GM12878 (cell line): Measurements from ENCODE around the gene TM7SF3. TPM values are rescaled to one million over a fixed set of nuclear protein-coding genes. Genes with fewer than 3 reads are reported as not detected.

Source experiments
- HDAC2 ChIP-seq: fragments of 200-600 bp; sonication (generic); IDR thresholded peaks from 2 replicates; pipeline ENCODE4 v1.6.1; 2017
- HDAC6 ChIP-seq: fragments of 200-600 bp; sonication (generic); IDR thresholded peaks from one replicate; pipeline ENCODE4 v1.8.0; 2017; ENCODE audit warnings: antibody characterized with exemption; ENCODE audit not compliant: unreplicated experiment
- HDGF ChIP-seq: fragments of 450-650 bp; IDR thresholded peaks from 2 replicates; pipeline ENCODE4 v1.6.1; 2016; ENCODE audit warnings: antibody characterized with exemption
- JUNB ChIP-seq: IDR thresholded peaks from 2 replicates; pipeline ENCODE4 v1.6.1; 2016; ENCODE audit warnings: antibody characterized with exemption, mild to moderate bottlenecking
- JUND ChIP-seq: IDR thresholded peaks from 2 replicates; pipeline ENCODE4 v1.6.1; 2012; ENCODE audit warnings: low read depth, mild to moderate bottlenecking, low read length, improper control_type of control experiment, moderate library complexity
- MTA2 ChIP-seq: fragments of 450-650 bp; IDR thresholded peaks from 2 replicates; pipeline ENCODE4 v1.6.1; 2016; ENCODE audit warnings: low read depth, mild to moderate bottlenecking, moderate library complexity
- NBN ChIP-seq: fragments of 450-650 bp; IDR thresholded peaks from 2 replicates; pipeline ENCODE4 v1.6.1; 2016
- NFYB ChIP-seq: IDR thresholded peaks from 2 replicates; pipeline ENCODE4 v1.6.1; 2011; ENCODE audit warnings: low read depth, mild to moderate bottlenecking, low read length, improper control_type of control experiment, moderate library complexity; ENCODE audit not compliant: insufficient read depth
- PML ChIP-seq: IDR thresholded peaks from 2 replicates; pipeline ENCODE4 v1.6.1; 2012; ENCODE audit warnings: low read length, inconsistent platforms
- POU2F2 ChIP-seq: IDR thresholded peaks from 3 replicates; pipeline ENCODE4 v1.6.1; 2011; ENCODE audit warnings: low read depth, mild to moderate bottlenecking, low read length, borderline replicate concordance
- RAD21 ChIP-seq: IDR thresholded peaks from 2 replicates; pipeline ENCODE4 v1.6.1; 2011; ENCODE audit warnings: mild to moderate bottlenecking, low read depth, low read length, moderate library complexity; ENCODE audit not compliant: insufficient read depth
- RAD51 ChIP-seq: fragments of 450-650 bp; IDR thresholded peaks from 2 replicates; pipeline ENCODE4 v1.6.1; 2016; ENCODE audit warnings: moderate library complexity, mild to moderate bottlenecking, inconsistent platforms
- RB1 ChIP-seq: fragments of 450-650 bp; formaldehyde crosslinking; IDR thresholded peaks from 2 replicates; pipeline ENCODE4 v1.6.1; 2017; ENCODE audit warnings: mild to moderate bottlenecking, borderline replicate concordance
- SREBF2 ChIP-seq: IDR thresholded peaks from 2 replicates; pipeline ENCODE4 v1.6.1; 2012; ENCODE audit warnings: mild to moderate bottlenecking, low read length
- ZBED1 ChIP-seq: IDR thresholded peaks from 2 replicates; pipeline ENCODE4 v1.6.1; 2016; ENCODE audit warnings: borderline replicate concordance
- polyA plus RNA-seq, 11 experiments: library from polyadenylated mRNA; depleted of rRNA in 4 of 11; unstranded in 6 of 11; stranded (reverse) in 5 of 11; fragments of >200 nt; fragmentation: Nextera tagmentation in 4 of 11; fragmentation: Illumina TruSeq in 1 of 11; extraction: Ambion mirVana in 4 of 11; extraction: Trizol in 1 of 11; gene quantifications; 1 replicate in 1 of 11; 2 replicates in 10 of 11; pipeline versions ENCODE4 v1.2.1 to v1.2.3, GENCODE V29; 2011 to 2016; ENCODE audit warnings: inconsistent platforms in 2 of 11, missing spikeins in 2 of 11, low read depth in 1 of 11
- total RNA-seq, 4 experiments: library from RNA; depleted of rRNA in 3 of 4; stranded (reverse); fragments of >200 nt in 3 of 4; fragmentation: Illumina TruSeq in 1 of 4; extraction: Trizol in 1 of 4; gene quantifications; 2 replicates each; pipeline versions ENCODE4 v1.2.1 to v1.2.3, GENCODE V29; 2013 to 2021
- TF ChIP-seq, protein P1 (sequence below): fragments of 450-650 bp; IDR thresholded peaks from 2 replicates; pipeline ENCODE4 v1.6.1; 2016; ENCODE audit warnings: mild to moderate bottlenecking, moderate library complexity, borderline replicate concordance
- TF ChIP-seq, protein P2 (sequence below): fragments of 450-650 bp; IDR thresholded peaks from 2 replicates; pipeline ENCODE4 v1.6.1; 2017; ENCODE audit warnings: antibody characterized with exemption, mild to moderate bottlenecking, moderate library complexity
- TF ChIP-seq, protein P3 (sequence below): fragments of 450-650 bp; IDR thresholded peaks from 2 replicates; pipeline ENCODE4 v1.6.1; 2016; ENCODE audit warnings: mild to moderate bottlenecking
- TF ChIP-seq, protein P4 (sequence below): IDR thresholded peaks from 2 replicates; pipeline ENCODE4 v1.6.1; 2012; ENCODE audit warnings: mild to moderate bottlenecking, low read depth, low read length

Gene TM7SF3
- total and polyA plus RNA-seq, 10 of the 15 experiments (the other 5 are each of a cell fraction or from before 2014, with no cell fraction given): 31.4 to 341 (median 74.8) TPM

GRCh38 chr12:26937863-26938700 is 76.1 kb downstream of the TM7SF3 start, which contains the start of the genes FGFR1OP2 and INTS13 (continued):
- TF ChIP-seq ZBED1 (no peak), RAD21 (no peak), HDAC6 (no peak), RAD51 (no peak), JUNB (no peak), NFYB (no peak), JUND (no peak), NBN (peak; percentile 58; the same call in 1 of the 2 replicates), MTA2 (no peak), PML (peak; percentile 82; the same call in 1 of the 2 replicates), HDGF (peak; percentile 73; the same call in 1 of the 2 replicates), POU2F2 (peak; percentile 70; the same call in 2 of the 3 replicates), HDAC2 (no peak), SREBF2 (no peak), RB1 (peak; percentile 56; the same call in 1 of the 2 replicates)
- TF ChIP-seq, protein P1, sequence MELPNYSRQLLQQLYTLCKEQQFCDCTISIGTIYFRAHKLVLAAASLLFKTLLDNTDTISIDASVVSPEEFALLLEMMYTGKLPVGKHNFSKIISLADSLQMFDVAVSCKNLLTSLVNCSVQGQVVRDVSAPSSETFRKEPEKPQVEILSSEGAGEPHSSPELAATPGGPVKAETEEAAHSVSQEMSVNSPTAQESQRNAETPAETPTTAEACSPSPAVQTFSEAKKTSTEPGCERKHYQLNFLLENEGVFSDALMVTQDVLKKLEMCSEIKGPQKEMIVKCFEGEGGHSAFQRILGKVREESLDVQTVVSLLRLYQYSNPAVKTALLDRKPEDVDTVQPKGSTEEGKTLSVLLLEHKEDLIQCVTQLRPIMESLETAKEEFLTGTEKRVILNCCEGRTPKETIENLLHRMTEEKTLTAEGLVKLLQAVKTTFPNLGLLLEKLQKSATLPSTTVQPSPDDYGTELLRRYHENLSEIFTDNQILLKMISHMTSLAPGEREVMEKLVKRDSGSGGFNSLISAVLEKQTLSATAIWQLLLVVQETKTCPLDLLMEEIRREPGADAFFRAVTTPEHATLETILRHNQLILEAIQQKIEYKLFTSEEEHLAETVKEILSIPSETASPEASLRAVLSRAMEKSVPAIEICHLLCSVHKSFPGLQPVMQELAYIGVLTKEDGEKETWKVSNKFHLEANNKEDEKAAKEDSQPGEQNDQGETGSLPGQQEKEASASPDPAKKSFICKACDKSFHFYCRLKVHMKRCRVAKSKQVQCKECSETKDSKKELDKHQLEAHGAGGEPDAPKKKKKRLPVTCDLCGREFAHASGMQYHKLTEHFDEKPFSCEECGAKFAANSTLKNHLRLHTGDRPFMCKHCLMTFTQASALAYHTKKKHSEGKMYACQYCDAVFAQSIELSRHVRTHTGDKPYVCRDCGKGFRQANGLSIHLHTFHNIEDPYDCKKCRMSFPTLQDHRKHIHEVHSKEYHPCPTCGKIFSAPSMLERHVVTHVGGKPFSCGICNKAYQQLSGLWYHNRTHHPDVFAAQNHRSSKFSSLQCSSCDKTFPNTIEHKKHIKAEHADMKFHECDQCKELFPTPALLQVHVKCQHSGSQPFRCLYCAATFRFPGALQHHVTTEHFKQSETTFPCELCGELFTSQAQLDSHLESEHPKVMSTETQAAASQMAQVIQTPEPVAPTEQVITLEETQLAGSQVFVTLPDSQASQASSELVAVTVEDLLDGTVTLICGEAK: no peak; the same call in 1 of the 2 replicates
- TF ChIP-seq, protein P2, sequence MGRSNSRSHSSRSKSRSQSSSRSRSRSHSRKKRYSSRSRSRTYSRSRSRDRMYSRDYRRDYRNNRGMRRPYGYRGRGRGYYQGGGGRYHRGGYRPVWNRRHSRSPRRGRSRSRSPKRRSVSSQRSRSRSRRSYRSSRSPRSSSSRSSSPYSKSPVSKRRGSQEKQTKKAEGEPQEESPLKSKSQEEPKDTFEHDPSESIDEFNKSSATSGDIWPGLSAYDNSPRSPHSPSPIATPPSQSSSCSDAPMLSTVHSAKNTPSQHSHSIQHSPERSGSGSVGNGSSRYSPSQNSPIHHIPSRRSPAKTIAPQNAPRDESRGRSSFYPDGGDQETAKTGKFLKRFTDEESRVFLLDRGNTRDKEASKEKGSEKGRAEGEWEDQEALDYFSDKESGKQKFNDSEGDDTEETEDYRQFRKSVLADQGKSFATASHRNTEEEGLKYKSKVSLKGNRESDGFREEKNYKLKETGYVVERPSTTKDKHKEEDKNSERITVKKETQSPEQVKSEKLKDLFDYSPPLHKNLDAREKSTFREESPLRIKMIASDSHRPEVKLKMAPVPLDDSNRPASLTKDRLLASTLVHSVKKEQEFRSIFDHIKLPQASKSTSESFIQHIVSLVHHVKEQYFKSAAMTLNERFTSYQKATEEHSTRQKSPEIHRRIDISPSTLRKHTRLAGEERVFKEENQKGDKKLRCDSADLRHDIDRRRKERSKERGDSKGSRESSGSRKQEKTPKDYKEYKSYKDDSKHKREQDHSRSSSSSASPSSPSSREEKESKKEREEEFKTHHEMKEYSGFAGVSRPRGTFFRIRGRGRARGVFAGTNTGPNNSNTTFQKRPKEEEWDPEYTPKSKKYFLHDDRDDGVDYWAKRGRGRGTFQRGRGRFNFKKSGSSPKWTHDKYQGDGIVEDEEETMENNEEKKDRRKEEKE: no peak
- TF ChIP-seq, protein P3, sequence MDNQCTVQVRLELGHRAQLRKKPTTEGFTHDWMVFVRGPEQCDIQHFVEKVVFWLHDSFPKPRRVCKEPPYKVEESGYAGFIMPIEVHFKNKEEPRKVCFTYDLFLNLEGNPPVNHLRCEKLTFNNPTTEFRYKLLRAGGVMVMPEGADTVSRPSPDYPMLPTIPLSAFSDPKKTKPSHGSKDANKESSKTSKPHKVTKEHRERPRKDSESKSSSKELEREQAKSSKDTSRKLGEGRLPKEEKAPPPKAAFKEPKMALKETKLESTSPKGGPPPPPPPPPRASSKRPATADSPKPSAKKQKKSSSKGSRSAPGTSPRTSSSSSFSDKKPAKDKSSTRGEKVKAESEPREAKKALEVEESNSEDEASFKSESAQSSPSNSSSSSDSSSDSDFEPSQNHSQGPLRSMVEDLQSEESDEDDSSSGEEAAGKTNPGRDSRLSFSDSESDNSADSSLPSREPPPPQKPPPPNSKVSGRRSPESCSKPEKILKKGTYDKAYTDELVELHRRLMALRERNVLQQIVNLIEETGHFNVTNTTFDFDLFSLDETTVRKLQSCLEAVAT: no peak
- TF ChIP-seq, protein P4, sequence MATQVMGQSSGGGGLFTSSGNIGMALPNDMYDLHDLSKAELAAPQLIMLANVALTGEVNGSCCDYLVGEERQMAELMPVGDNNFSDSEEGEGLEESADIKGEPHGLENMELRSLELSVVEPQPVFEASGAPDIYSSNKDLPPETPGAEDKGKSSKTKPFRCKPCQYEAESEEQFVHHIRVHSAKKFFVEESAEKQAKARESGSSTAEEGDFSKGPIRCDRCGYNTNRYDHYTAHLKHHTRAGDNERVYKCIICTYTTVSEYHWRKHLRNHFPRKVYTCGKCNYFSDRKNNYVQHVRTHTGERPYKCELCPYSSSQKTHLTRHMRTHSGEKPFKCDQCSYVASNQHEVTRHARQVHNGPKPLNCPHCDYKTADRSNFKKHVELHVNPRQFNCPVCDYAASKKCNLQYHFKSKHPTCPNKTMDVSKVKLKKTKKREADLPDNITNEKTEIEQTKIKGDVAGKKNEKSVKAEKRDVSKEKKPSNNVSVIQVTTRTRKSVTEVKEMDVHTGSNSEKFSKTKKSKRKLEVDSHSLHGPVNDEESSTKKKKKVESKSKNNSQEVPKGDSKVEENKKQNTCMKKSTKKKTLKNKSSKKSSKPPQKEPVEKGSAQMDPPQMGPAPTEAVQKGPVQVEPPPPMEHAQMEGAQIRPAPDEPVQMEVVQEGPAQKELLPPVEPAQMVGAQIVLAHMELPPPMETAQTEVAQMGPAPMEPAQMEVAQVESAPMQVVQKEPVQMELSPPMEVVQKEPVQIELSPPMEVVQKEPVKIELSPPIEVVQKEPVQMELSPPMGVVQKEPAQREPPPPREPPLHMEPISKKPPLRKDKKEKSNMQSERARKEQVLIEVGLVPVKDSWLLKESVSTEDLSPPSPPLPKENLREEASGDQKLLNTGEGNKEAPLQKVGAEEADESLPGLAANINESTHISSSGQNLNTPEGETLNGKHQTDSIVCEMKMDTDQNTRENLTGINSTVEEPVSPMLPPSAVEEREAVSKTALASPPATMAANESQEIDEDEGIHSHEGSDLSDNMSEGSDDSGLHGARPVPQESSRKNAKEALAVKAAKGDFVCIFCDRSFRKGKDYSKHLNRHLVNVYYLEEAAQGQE: no peak
